Natural killer cell treated with Interleukin-12 subunit alpha and Interleukin-12 subunit beta and Interleukin-15 and Interleukin-18, amount 100 ng/mL, for 72 hours (primary cell): ENCODE data around the gene TTC38. TPM values are rescaled to one million over a fixed set of nuclear protein-coding genes. Genes with fewer than 3 reads are reported as not detected.

ENCODE experiments used
- ATAC-seq, 2 donors: fragments of 150-1000 bp; cut with Tn5 transposase in 1 of 2; sonication (Bioruptor Pico), chemical (Tn5 transposase) in 1 of 2; 2 replicates each; pipeline ENCODE4 v1.10.0; 2021
- DNase-seq: peaks from one replicate; pipeline ENCODE4 v3.0.0; 2022; ENCODE audit warnings: low spot score
- H3K27ac Mint-ChIP-seq, 2 donors: 1 replicate in 1 of 2; 2 replicates in 1 of 2; pipeline ENCODE4 v1.8.0; 2022; ENCODE audit warnings: mixed read lengths in 2 of 2, mild to moderate bottlenecking in 1 of 2, moderate library complexity in 1 of 2
- H3K27me3 Mint-ChIP-seq, 2 donors: 1 replicate in 1 of 2; 2 replicates in 1 of 2; pipeline ENCODE4 v1.8.0; 2022; ENCODE audit warnings: mixed read lengths in 2 of 2
- H3K36me3 Mint-ChIP-seq: one replicate; pipeline ENCODE4 v1.8.0; 2022; ENCODE audit warnings: mixed read lengths
- H3K4me1 Mint-ChIP-seq, 2 donors: 1 replicate in 1 of 2; 2 replicates in 1 of 2; pipeline ENCODE4 v1.8.0; 2022; ENCODE audit warnings: low read depth in 2 of 2, mixed read lengths in 2 of 2, mild to moderate bottlenecking in 1 of 2
- H3K4me3 Mint-ChIP-seq: one replicate; pipeline ENCODE4 v1.8.0; 2022; ENCODE audit warnings: mixed read lengths
- H3K9me3 Mint-ChIP-seq: 2 replicates; pipeline ENCODE4 v1.8.0; 2022; ENCODE audit warnings: mixed read lengths
- total RNA-seq, 2 donors: library from RNA; stranded (reverse); gene quantifications; one replicate each; pipeline ENCODE4 v1.2.3, GENCODE V29; 2022

The TTC38 gene
- total RNA-seq, 2 donors from 2014 or later = 63.7 to 64.2 TPM

DNA sequence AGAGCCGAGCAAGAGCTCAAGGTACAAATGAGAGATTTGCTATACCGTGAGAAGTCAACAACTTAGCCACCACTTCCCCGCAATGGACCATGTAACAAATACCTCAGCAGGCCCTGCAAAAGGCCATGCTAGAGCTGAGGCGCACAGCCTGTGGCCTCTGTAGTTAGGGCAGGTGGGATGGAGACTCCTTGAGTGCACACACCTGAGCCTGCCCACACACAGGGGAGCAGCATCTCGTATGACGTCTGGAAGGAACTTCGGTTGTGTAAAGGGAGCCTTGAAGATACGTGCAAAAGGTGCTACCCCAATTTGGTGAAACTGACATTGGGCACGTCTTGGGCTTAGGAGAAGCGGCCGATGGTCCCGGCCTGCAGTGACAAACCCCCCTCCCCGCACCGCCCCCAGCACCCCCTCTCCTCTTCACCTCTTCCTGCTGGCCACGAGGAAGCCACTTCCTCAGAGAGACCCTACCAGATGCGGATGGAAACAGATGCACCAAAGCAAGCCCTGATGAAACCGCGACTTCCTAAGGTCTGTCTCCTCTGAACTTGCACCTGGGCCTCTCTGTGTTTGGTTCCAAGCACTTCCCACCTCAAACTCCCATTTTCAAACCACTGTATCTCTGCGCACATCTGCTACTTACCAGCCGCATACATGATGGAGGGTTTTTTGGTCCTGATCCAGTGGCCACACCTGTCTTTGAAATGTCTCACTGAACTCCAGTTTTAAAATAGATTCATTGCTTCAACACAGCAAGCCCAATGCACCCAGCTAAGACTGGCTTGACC is 28.4 kb upstream of the TTC38 start:
- H3K27me3 Mint-ChIP-seq = no peaks in the 10 kb centered on the region
- peak; percentile 52 to 53 for ATAC-seq
- no peak for DNase-seq
- peak overlapping the region; percentile 2 for H3K4me3 Mint-ChIP-seq
- H3K27ac Mint-ChIP-seq = peak overlapping the region in 1 of 2 donors; percentile 56
- no peaks in the 10 kb centered on the region for H3K36me3 Mint-ChIP-seq
- no peaks in the 10 kb centered on the region for H3K9me3 Mint-ChIP-seq
- peaks cover 6 to 22% of the 10 kb centered on the region in 2 donors for H3K4me1 Mint-ChIP-seq

DNA sequence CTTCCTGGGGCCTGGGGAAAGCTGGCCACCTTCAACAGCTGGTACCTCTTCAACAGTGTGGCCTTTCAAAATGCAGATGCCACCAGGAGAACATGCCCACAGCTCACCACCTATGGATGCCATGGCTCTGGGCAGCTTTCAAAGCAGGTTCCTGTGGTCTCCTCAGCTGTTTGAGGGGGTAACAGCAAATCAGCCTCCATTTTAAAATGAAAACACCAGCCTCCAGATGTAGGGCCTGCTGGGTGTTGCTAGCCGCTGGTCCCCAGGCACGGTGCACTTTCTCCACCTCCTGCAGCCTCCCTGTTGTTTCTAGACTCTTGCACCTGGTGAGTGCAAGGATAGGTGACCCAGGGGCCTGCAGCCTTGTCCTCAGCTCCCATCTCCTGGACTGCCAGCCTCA is 27.7 kb upstream of the TTC38 start:
- peak overlapping the region in 1 of 2 donors; percentile 28 for H3K27ac Mint-ChIP-seq
- DNase-seq (no peak), ATAC-seq (no peak)
- H3K4me1 Mint-ChIP-seq = peaks cover 6 to 21% of the 10 kb centered on the region in 2 donors
- no peaks in the 10 kb centered on the region for H3K27me3 Mint-ChIP-seq
- H3K36me3 Mint-ChIP-seq = no peaks in the 10 kb centered on the region
- H3K4me3 Mint-ChIP-seq = peak overlapping the region; percentile 2
- no peaks in the 10 kb centered on the region for H3K9me3 Mint-ChIP-seq

DNA sequence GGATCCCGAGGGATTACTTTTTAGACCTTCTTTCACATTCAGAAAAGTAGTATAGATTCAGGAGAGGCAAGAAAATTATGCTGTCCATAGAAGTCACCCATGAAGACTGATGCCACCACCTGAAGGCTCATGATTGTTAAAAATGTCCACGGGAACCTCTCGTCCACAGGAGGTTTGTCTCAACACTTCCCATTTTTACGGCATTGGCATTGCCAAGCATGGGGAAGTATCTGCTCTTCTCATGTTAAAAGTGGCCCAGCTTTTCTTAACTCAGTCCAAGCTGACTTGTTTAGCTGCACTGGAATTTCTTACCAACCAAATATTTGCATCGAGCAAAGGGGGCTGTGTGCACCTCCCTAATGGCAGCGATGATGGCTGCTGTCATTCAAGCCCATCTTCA is 27.3 kb upstream of the TTC38 start:
- no peaks in the 10 kb centered on the region for H3K9me3 Mint-ChIP-seq
- H3K4me3 Mint-ChIP-seq = no peak overlapping the region
- no peaks in the 10 kb centered on the region for H3K36me3 Mint-ChIP-seq
- DNase-seq = no peak
- H3K4me1 Mint-ChIP-seq = peaks cover 6 to 19% of the 10 kb centered on the region in 2 donors
- no peak for ATAC-seq
- H3K27me3 Mint-ChIP-seq = no peaks in the 10 kb centered on the region
- no peak overlapping the region for H3K27ac Mint-ChIP-seq

DNA sequence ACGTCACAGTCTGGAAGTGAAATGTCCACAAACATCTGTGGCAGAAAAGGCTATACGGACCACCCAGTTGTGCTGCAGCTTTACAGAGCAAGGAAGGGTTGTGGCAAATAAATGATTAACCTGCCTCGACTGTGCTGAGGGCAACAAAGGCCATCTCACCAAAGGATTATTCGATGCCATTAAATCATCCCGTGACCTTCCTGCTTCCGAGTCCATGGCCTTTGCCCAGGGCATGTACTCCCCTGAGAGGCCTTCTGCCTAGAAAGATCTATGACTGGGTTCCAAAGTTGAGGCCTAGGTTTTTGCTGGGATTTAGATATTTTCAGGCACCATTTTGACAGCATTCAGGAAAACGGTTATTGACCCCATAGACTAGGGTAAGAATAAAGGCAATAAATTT is 26.9 kb upstream of the TTC38 start:
- Mint-ChIP-seq H3K36me3 (no peaks in the 10 kb centered on the region), H3K27me3 (no peaks in the 10 kb centered on the region), H3K9me3 (no peaks in the 10 kb centered on the region), H3K4me1 (peaks cover 6 to 19% of the 10 kb centered on the region in 2 donors), H3K4me3 (no peak overlapping the region), H3K27ac (no peak overlapping the region)
- ATAC-seq (no peak), DNase-seq (no peak)

DNA sequence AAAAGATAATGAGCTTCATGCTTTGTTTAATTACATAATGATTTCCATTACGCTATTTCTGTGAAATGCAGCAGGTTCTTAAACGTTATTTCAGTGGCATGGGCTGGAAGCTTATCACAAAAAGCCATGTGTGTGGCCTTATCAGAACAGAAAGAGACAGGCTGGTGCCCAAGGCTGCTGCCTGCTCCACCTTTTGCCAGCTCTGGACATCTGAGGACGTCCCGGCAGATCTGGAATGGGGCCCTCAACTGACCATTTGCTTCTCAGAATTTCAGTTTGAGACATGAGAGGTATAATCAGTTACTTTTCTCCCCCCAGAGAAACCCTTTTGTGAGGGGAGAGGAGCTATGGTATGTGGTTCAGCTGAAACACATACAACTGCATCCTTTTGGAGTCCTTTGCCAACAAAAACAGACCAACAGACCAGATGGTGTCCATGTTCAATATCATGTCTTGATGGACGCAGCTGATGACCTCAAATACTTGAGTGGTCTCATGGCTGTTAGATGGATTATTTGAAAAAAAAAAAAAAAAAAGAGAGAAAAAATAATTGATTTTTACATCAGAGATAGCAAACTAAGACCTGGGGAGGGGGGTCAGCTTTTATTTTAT is 26.3 kb upstream of the TTC38 start:
- no peak overlapping the region for H3K27ac Mint-ChIP-seq
- no peaks in the 10 kb centered on the region for H3K9me3 Mint-ChIP-seq
- ATAC-seq (no peak), DNase-seq (no peak)
- peaks cover 6 to 22% of the 10 kb centered on the region in 2 donors for H3K4me1 Mint-ChIP-seq
- H3K4me3 Mint-ChIP-seq = no peak overlapping the region
- H3K27me3 Mint-ChIP-seq = no peaks in the 10 kb centered on the region
- no peaks in the 10 kb centered on the region for H3K36me3 Mint-ChIP-seq

DNA sequence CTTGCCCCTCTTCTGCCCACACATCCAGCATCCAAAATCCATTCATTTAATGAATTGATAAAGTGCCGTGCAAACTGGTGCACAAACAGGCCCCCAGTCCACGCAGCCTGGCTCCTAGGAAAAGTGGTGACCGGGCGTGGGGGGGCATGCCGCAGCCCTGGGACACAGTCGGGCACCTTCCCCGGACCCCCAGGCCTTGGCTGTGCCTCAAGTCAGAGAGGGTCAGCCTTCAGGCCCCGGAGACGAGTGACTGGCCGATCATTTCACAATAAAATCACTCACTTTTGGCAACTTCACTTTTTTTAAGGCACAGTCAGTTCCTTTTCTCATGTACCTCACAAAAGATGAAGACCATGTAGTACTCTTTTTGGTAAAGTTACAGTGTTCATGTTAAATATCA is 25.7 kb upstream of the TTC38 start:
- ATAC-seq (no peak), DNase-seq (no peak)
- no peak overlapping the region for H3K27ac Mint-ChIP-seq
- H3K4me3 Mint-ChIP-seq = no peak overlapping the region
- peaks cover 6 to 23% of the 10 kb centered on the region in 2 donors for H3K4me1 Mint-ChIP-seq
- H3K9me3 Mint-ChIP-seq = no peaks in the 10 kb centered on the region
- no peaks in the 10 kb centered on the region for H3K36me3 Mint-ChIP-seq
- H3K27me3 Mint-ChIP-seq = no peaks in the 10 kb centered on the region

DNA sequence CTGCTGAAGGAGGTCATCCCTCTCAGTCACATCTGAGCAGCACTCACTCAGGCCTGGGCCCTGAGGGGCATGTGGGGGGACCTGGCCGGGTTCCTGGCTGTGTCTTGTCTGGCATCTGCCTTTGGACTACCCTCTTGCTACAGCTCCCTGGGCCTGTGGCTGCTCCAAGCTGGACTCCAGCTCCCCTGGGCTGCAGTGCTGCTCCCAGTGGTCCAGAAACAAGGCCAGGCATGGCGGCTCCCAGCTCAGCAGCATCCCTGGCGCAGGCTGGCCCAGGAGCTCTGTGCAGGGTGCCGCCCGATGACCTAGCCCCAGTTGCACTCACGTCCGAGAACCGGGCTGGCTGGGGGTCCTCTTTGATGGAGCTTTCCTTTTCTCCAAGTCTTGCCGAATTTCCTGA is 23.0 kb upstream of the TTC38 start:
- H3K4me3 Mint-ChIP-seq = no peak overlapping the region
- no peaks in the 10 kb centered on the region for H3K9me3 Mint-ChIP-seq
- no peaks in the 10 kb centered on the region for H3K27me3 Mint-ChIP-seq

DNA sequence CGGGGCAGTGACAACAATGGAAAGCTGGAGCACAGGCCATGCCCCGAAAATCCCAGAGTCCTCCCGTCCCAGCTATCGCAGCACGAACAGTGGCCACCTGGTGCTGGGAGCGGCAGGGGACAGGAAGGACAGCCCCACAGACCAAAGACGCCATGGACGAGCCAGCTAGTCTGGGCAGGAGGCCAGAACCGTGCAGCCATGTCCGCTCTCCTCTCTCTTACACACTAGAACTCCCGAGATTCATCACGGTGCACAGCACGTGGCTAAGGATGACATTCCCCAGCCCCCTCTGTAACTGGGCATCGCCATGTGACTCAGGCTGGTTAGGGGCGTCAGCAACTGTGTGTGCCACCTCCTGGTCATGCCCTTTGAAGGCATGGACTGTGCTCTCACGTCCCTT is 22.3 kb upstream of the TTC38 start:
- H3K4me3 Mint-ChIP-seq = no peak overlapping the region
- DNase-seq = no peak
- no peak for ATAC-seq

More for the DNA sequence above, 23.0 kb upstream of the TTC38 start:
- Mint-ChIP-seq H3K27ac (no peak overlapping the region), H3K4me1 (peaks cover 6 to 14% of the 10 kb centered on the region in 2 donors), H3K36me3 (no peaks in the 10 kb centered on the region)
- ATAC-seq (no peak), DNase-seq (no peak)

DNA sequence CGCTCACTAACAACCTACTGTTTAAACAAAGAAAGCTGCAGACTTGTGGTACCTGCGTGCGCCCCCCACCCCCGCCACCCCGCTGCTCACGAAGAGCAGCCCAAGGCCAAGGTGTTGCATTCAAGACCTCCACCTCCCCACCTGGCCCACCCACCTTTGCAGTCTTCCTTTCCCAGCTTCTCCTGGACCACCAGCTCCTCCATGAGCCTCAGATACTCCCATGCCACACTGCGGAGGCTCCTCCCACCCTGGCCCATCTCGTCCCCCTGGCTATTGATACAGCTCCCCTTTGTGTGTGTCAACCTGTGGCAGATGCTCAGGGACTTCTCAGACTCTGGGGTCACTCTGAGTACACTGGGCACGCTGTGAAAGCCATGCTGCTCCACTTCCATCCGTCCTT is 21.6 kb upstream of the TTC38 start:
- no peaks in the 10 kb centered on the region for H3K27me3 Mint-ChIP-seq
- peaks cover 9 to 13% of the 10 kb centered on the region in 2 donors for H3K4me1 Mint-ChIP-seq
- DNase-seq (no peak), ATAC-seq (no peak)
- no peaks in the 10 kb centered on the region for H3K36me3 Mint-ChIP-seq
- H3K9me3 Mint-ChIP-seq = no peaks in the 10 kb centered on the region
- H3K27ac Mint-ChIP-seq = no peak overlapping the region
- H3K4me3 Mint-ChIP-seq = no peak overlapping the region

More for the DNA sequence above, 22.3 kb upstream of the TTC38 start:
- H3K4me1 Mint-ChIP-seq = peaks cover 4 to 9% of the 10 kb centered on the region in 2 donors
- H3K9me3 Mint-ChIP-seq = no peaks in the 10 kb centered on the region
- no peaks in the 10 kb centered on the region for H3K36me3 Mint-ChIP-seq
- H3K27ac Mint-ChIP-seq = no peak overlapping the region
- no peaks in the 10 kb centered on the region for H3K27me3 Mint-ChIP-seq

DNA sequence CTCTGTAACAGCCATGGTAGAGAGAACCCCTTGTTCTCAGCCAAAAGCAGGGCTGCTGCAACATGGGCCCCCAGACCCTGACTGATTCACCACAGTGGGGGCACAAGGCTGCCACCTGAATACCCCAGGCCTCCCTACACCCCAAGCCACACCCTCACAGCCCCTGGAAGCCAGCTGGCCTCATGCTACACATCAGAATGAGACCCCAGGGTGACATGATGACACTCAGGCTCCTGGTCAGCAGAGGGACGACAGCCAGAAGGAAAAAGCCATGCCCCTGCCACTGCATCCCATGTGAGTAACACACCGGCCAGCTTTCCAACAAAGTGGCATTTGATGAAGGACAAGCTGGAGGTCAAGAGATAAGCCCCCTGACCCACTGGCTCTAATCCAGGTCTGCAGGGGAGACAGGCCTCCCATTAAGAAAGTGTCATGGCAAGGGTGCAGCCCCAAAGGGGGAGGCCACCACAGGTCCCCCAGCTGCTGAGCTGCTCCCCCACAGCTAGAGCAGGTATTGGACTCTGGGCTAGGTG is 20.3 kb upstream of the TTC38 start:
- Mint-ChIP-seq H3K27ac (no peak overlapping the region), H3K4me1 (peaks cover 16 to 20% of the 10 kb centered on the region in 2 donors), H3K27me3 (no peaks in the 10 kb centered on the region), H3K36me3 (no peaks in the 10 kb centered on the region), H3K4me3 (no peak overlapping the region), H3K9me3 (no peaks in the 10 kb centered on the region)
- DNase-seq (no peak), ATAC-seq (no peak)

DNA sequence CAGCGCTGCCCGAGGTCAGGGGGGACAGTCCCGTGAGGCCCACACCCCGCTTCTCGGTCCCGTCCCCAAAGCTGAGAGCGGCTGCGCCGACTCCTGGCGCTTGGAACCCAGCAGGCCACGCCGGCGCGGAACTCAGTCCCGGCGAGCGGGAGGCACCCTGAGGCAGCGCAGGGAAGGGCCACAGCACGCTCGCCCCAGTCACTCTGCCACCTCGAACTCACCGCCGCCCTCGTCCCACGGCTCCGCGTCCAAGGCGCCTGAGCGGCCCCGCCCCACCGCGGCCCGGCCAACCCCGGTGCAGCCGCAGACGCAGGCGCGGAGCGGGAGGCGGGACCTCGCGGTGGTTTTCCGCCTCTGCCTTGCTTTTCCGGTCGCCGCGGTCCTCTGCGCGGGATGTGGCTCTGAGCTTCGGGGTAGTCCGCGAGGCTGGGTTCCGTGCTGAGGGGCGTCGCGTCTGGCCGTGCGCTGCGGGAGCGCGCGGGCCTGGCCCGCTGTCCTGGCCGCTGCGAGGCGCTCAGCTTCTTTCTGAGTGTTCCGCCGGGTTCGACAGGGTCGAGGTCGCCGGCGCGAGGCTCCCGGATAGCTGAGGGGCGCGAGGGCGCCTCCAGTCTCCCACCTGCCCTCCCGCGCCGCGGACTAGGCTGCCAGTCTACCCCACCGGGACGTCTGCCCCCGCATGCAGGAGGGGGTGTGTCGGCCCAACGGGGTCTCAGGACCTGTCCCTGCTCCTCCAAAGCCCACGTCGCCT is 17.6 kb upstream of the TTC38 start, which contains the start of gene CDPF1:
Gene CDPF1 (minus strand): TSS at position 259 of the 748 bp plus-strand sequence. CDS start 2,009 bp downstream, outside the sequence.
- DNase-seq (peak; percentile 98), ATAC-seq (peak; percentile 96 to 98)
- H3K4me3 Mint-ChIP-seq = peak within 1 kb of the TSS; percentile 89
- H3K4me1 Mint-ChIP-seq = peaks cover 24 to 27% of the 10 kb centered on the region in 2 donors
- no peaks in the 10 kb centered on the region for H3K9me3 Mint-ChIP-seq
- H3K27ac Mint-ChIP-seq = peak within 1 kb of the TSS; percentile 84 to 91
- H3K27me3 Mint-ChIP-seq = no peaks in the 10 kb centered on the region
- H3K36me3 Mint-ChIP-seq = no peaks in the 10 kb centered on the region

DNA sequence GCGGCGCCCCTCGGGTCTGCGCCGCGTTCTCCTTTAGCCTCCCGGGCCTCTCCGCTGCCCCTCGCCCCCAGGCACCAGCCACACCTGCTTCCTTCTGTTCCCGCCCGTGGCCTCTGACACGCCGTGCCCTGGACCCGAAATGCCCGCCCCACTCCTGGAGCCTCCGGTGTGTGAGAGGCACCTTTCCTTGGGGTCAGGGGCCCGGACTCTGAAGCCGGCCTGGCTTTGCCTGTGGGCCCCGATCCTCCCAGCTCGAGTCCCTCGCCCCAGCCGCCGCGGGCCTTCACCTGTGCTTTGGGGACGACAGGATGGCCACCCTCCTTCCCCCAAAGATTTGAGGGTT is 17.1 kb upstream of the TTC38 start:
- H3K36me3 Mint-ChIP-seq = no peaks in the 10 kb centered on the region
- H3K27me3 Mint-ChIP-seq = no peaks in the 10 kb centered on the region
- peaks cover 24 to 27% of the 10 kb centered on the region in 2 donors for H3K4me1 Mint-ChIP-seq
- ATAC-seq (peak in 1 of 2 donors; percentile 4), DNase-seq (no peak)
- H3K9me3 Mint-ChIP-seq = no peaks in the 10 kb centered on the region
- H3K4me3 Mint-ChIP-seq = peak overlapping the region; percentile 89
- H3K27ac Mint-ChIP-seq = peak overlapping the region; percentile 84 to 91

DNA sequence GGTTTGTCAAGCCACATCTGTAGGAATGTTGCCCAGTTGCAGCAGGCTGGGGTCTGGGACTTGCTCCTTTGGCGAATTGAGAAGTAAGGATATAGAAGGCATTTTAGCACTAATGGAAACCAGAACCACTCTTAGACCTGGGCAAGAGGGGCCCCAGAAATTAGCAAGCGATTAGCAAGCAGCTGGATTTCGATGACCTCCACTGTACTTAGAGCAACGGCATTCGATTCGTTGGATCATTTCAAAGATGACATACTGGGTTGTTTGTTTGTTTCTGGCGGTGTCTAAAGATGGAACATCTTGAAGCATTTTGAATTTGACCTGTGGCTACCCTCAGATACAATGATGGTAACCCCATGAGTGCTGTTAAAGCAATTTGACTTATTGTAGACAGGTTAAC is 16.5 kb upstream of the TTC38 start:
- H3K27me3 Mint-ChIP-seq = no peaks in the 10 kb centered on the region
- H3K36me3 Mint-ChIP-seq = no peaks in the 10 kb centered on the region
- no peak for ATAC-seq
- H3K27ac Mint-ChIP-seq = peak overlapping the region; percentile 84 to 91
- no peaks in the 10 kb centered on the region for H3K9me3 Mint-ChIP-seq
- DNase-seq = no peak
- H3K4me1 Mint-ChIP-seq = peaks cover 24 to 27% of the 10 kb centered on the region in 2 donors
- peak overlapping the region; percentile 89 for H3K4me3 Mint-ChIP-seq
